MM.1S (cell line): ENCODE data around the gene PRMT5.

Experiments
- DNase-seq: peaks from one replicate; pipeline ENCODE4 v3.0.0-alpha.2; 2015
- H2AFZ ChIP-seq: fragments of 300-600 bp; sonication (generic); 2 replicates; pipeline ENCODE4 v1.6.0; 2016; ENCODE audit warnings: antibody characterized with exemption, low read length
- H3F3A ChIP-seq: fragments of 300-600 bp; sonication (generic); 2 replicates; pipeline ENCODE4 v1.6.1; 2016; ENCODE audit warnings: mild to moderate bottlenecking, antibody characterized with exemption, low read length, moderate library complexity, mixed read lengths; ENCODE audit not compliant: insufficient read depth
- H3K27ac ChIP-seq: fragments of 300-600 bp; sonication (generic); 2 replicates; pipeline ENCODE4 v1.5.1; 2016; ENCODE audit warnings: mild to moderate bottlenecking, low read length
- H3K27me3 ChIP-seq: fragments of 300-600 bp; sonication (generic); replicated peaks from 2 replicates; pipeline ENCODE4 v1.6.0; 2016; ENCODE audit warnings: low read length; ENCODE audit not compliant: insufficient read depth
- H3K36me3 ChIP-seq: fragments of 300-600 bp; sonication (generic); replicated peaks from 2 replicates; pipeline ENCODE4 v1.6.1; 2016; ENCODE audit warnings: mild to moderate bottlenecking, low read length, mixed read lengths; ENCODE audit not compliant: insufficient read depth
- H3K4me1 ChIP-seq: fragments of 300-600 bp; sonication (generic); 2 replicates; pipeline ENCODE4 v1.6.1; 2016; ENCODE audit warnings: low read length, mixed read lengths
- H3K4me2 ChIP-seq: fragments of 300-600 bp; sonication (generic); 2 replicates; pipeline ENCODE4 v1.6.0; 2016; ENCODE audit warnings: low read depth, low read length
- H3K4me3 ChIP-seq: fragments of 300-600 bp; sonication (generic); 2 replicates; pipeline ENCODE4 v1.5.1; 2016; ENCODE audit warnings: low read length, mixed read lengths
- H3K79me2 ChIP-seq: fragments of 300-600 bp; sonication (generic); 2 replicates; pipeline ENCODE4 v1.6.1; 2016; ENCODE audit warnings: mixed run types, low read length, mixed read lengths
- H3K9ac ChIP-seq: fragments of 300-600 bp; sonication (generic); 2 replicates; pipeline ENCODE4 v1.6.1; 2016; ENCODE audit warnings: low read length, mixed read lengths
- H3K9me2 ChIP-seq: fragments of 300-600 bp; sonication (generic); replicated peaks from 2 replicates; pipeline ENCODE4 v1.6.1; 2016; ENCODE audit warnings: mild to moderate bottlenecking, low read length, mixed read lengths; ENCODE audit not compliant: insufficient read depth
- H3K9me3 ChIP-seq: fragments of 300-600 bp; sonication (generic); replicated peaks from 2 replicates; pipeline ENCODE4 v1.6.1; 2016; ENCODE audit warnings: mild to moderate bottlenecking, low read length, mixed read lengths; ENCODE audit not compliant: insufficient read depth
- H4K20me1 ChIP-seq: fragments of 300-600 bp; sonication (generic); 2 replicates; pipeline ENCODE4 v1.6.1; 2016; ENCODE audit warnings: mild to moderate bottlenecking, low read length, moderate library complexity, mixed read lengths; ENCODE audit not compliant: insufficient read depth
- CTCF ChIP-seq: fragments of 300-600 bp; sonication (generic); IDR thresholded peaks from 2 replicates; pipeline ENCODE4 v1.5.1; 2016; ENCODE audit warnings: antibody characterized with exemption, low read length, mixed read lengths
- EZH2 ChIP-seq: fragments of 300-600 bp; sonication (generic); optimal IDR thresholded peaks from 2 replicates; pipeline ENCODE3; 2017; ENCODE audit warnings: low read depth, mild to moderate bottlenecking, antibody characterized with exemption, low read length, mixed read lengths
- EZH2phosphoT487 ChIP-seq: fragments of 300-600 bp; sonication (generic); IDR thresholded peaks from 2 replicates; pipeline ENCODE4 v1.6.1; 2018; ENCODE audit warnings: antibody characterized with exemption, low read length

The PRMT5 gene

GRCh38 chr14:22898302-22899090, 30.7 kb downstream of the PRMT5 start:
- no peaks in the 10 kb centered on the region for H3K9me2 ChIP-seq
- TF ChIP-seq EZH2 (no peak), CTCF (no peak), EZH2phosphoT487 (no peak)
- H3K27me3 ChIP-seq, result no peaks in the 10 kb centered on the region
- no peaks in the 10 kb centered on the region for H3F3A ChIP-seq
- H4K20me1 ChIP-seq, result no peaks in the 10 kb centered on the region
- no peaks in the 10 kb centered on the region for H3K9me3 ChIP-seq
- no peak overlapping the region for H3K9ac ChIP-seq
- DNase-seq, result no peak
- H3K79me2 ChIP-seq, result no peaks in the 10 kb centered on the region
- H3K27ac ChIP-seq, result no peak overlapping the region
- H3K36me3 ChIP-seq, result no peaks in the 10 kb centered on the region
- no peak overlapping the region for H3K4me3 ChIP-seq
- no peak overlapping the region for H3K4me2 ChIP-seq
- no peak overlapping the region for H2AFZ ChIP-seq
- no peaks in the 10 kb centered on the region for H3K4me1 ChIP-seq

GRCh38 chr14:22897357-22897756, 31.8 kb downstream of the PRMT5 start:
- no peaks in the 10 kb centered on the region for H4K20me1 ChIP-seq
- no peak overlapping the region for H2AFZ ChIP-seq
- H3K36me3 ChIP-seq, result no peaks in the 10 kb centered on the region
- H3F3A ChIP-seq, result no peaks in the 10 kb centered on the region
- H3K27ac ChIP-seq, result no peak overlapping the region
- H3K9me2 ChIP-seq, result no peaks in the 10 kb centered on the region
- no peaks in the 10 kb centered on the region for H3K79me2 ChIP-seq
- DNase-seq, result no peak
- H3K9me3 ChIP-seq, result no peaks in the 10 kb centered on the region
- H3K9ac ChIP-seq, result no peak overlapping the region
- no peaks in the 10 kb centered on the region for H3K4me1 ChIP-seq
- no peaks in the 10 kb centered on the region for H3K27me3 ChIP-seq
- TF ChIP-seq EZH2 (no peak), CTCF (no peak), EZH2phosphoT487 (no peak)
- no peak overlapping the region for H3K4me3 ChIP-seq
- H3K4me2 ChIP-seq, result no peak overlapping the region

GRCh38 chr14:22896760-22897159, 32.4 kb downstream of the PRMT5 start:
- H3K4me1 ChIP-seq, result no peaks in the 10 kb centered on the region
- H3K36me3 ChIP-seq, result no peaks in the 10 kb centered on the region
- TF ChIP-seq EZH2phosphoT487 (no peak), CTCF (no peak), EZH2 (no peak)
- no peak overlapping the region for H2AFZ ChIP-seq
- H3K4me3 ChIP-seq, result no peak overlapping the region
- no peak overlapping the region for H3K27ac ChIP-seq
- H4K20me1 ChIP-seq, result no peaks in the 10 kb centered on the region
- H3K9me2 ChIP-seq, result no peaks in the 10 kb centered on the region
- H3F3A ChIP-seq, result no peaks in the 10 kb centered on the region
- no peak overlapping the region for H3K4me2 ChIP-seq
- H3K9me3 ChIP-seq, result no peaks in the 10 kb centered on the region
- no peaks in the 10 kb centered on the region for H3K27me3 ChIP-seq
- no peaks in the 10 kb centered on the region for H3K79me2 ChIP-seq
- H3K9ac ChIP-seq, result no peak overlapping the region
- no peak for DNase-seq
